Hepatocyte (in vitro differentiated cells): Measurements from ENCODE around the gene VAV2.

Experiments
- EZH2 ChIP-seq: fragments of 200-600 bp; sonication (generic); IDR thresholded peaks from 2 replicates; pipeline ENCODE4 v1.6.1; 2016; ENCODE audit warnings: antibody characterized with exemption, mild to moderate bottlenecking, borderline replicate concordance
- EZH2phosphoT487 ChIP-seq: fragments of 200-600 bp; sonication (generic); IDR thresholded peaks from one replicate; pipeline ENCODE4 v1.6.1; 2018; ENCODE audit warnings: antibody characterized with exemption, mild to moderate bottlenecking, low read depth, moderate library complexity; ENCODE audit not compliant: unreplicated experiment, severe bottlenecking
- TF ChIP-seq, protein P1 (sequence below): fragments of 200-600 bp; sonication (generic); IDR thresholded peaks from 2 replicates; pipeline ENCODE4 v1.5.1; 2016; ENCODE audit warnings: antibody characterized with exemption, mild to moderate bottlenecking; ENCODE audit not compliant: poor library complexity

DNA sequence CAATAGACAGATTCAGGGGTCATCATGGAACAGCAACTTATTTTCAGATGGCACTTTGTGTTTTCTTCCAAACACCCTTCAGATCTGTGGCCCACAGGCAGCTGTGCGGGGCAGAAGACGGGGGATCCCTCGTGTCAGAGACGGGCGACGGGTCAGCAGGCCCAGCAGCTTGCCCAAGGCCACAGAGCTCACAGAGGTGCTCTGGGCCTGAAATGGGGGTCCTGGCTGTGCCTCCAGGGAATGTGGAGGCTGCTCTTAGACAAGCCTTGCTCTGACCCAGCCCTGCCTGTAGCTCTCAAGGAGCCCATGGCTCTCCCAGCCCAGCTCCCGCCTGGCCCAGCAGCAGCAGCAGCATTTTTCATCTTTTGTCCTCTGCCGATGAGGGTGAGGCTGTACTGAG lies 213.0 kb downstream of the VAV2 start:
- no peak for TF ChIP-seq EZH2phosphoT487
- TF ChIP-seq EZH2: no peak
- TF ChIP-seq, protein P1, sequence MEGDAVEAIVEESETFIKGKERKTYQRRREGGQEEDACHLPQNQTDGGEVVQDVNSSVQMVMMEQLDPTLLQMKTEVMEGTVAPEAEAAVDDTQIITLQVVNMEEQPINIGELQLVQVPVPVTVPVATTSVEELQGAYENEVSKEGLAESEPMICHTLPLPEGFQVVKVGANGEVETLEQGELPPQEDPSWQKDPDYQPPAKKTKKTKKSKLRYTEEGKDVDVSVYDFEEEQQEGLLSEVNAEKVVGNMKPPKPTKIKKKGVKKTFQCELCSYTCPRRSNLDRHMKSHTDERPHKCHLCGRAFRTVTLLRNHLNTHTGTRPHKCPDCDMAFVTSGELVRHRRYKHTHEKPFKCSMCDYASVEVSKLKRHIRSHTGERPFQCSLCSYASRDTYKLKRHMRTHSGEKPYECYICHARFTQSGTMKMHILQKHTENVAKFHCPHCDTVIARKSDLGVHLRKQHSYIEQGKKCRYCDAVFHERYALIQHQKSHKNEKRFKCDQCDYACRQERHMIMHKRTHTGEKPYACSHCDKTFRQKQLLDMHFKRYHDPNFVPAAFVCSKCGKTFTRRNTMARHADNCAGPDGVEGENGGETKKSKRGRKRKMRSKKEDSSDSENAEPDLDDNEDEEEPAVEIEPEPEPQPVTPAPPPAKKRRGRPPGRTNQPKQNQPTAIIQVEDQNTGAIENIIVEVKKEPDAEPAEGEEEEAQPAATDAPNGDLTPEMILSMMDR: no peak
